Stimulated activated CD4-positive, alpha-beta T cell treated with anti-CD3 and anti-CD28 coated beads, Interleukin-2, amount 100 ng/mL, for 48 hours (primary cell): Measurements from ENCODE around the gene LARP4.
"Not testable (repeated sequence)": the region's sequence is repeated elsewhere in the genome, so short reads cannot be mapped to it uniquely, and the experiment has no call there.

Experiments
- DNase-seq, 2 donors: peaks; one replicate each; pipeline ENCODE4 v3.0.0-alpha.2; 2020

Gene LARP4

GRCh38 chr12:50401500-50402081 is 906 bp downstream of the LARP4 start:
- DNase-seq: no peak

- DNase-seq: no peak
Observed at GRCh38 chr12:50402264-50403000, 1.7 kb downstream of the LARP4 start.

GRCh38 chr12:50403001-50403440 is 2.3 kb downstream of the LARP4 start:
- no peak for DNase-seq

- no peak for DNase-seq
Observed at GRCh38 chr12:50404307-50404706, 3.6 kb downstream of the LARP4 start.

- DNase-seq: no peak
Observed at GRCh38 chr12:50411051-50411660, 10.5 kb downstream of the LARP4 start.

GRCh38 chr12:50415899-50416479 is 15.3 kb downstream of the LARP4 start:
- DNase-seq: no peak

- no peak for DNase-seq
Observed at GRCh38 chr12:50419112-50419909, 18.6 kb downstream of the LARP4 start.

- not testable (repeated sequence) for DNase-seq
Observed at GRCh38 chr12:50422855-50423254, 22.2 kb downstream of the LARP4 start.

- not testable (repeated sequence) for DNase-seq
Observed at GRCh38 chr12:50423342-50423741, 22.7 kb downstream of the LARP4 start.

- no peak for DNase-seq
Observed at GRCh38 chr12:50425589-50426258, 25.0 kb downstream of the LARP4 start.

- DNase-seq: not testable (repeated sequence)
Observed at GRCh38 chr12:50431656-50432055, 31.0 kb downstream of the LARP4 start.

- no peak for DNase-seq
Observed at GRCh38 chr12:50440288-50440687, 39.6 kb downstream of the LARP4 start.

- DNase-seq: no peak
Observed at GRCh38 chr12:50441763-50442162, 41.1 kb downstream of the LARP4 start.

- DNase-seq: no peak
Observed at GRCh38 chr12:50442178-50442908, 41.7 kb downstream of the LARP4 start.

GRCh38 chr12:50449671-50450070 is 49.0 kb downstream of the LARP4 start:
- not testable (repeated sequence) for DNase-seq

- no peak for DNase-seq
Observed at GRCh38 chr12:50452795-50453194, 52.1 kb downstream of the LARP4 start.

- DNase-seq: no peak
Observed at GRCh38 chr12:50453872-50454271, 53.2 kb downstream of the LARP4 start.

- no peak for DNase-seq
Observed at GRCh38 chr12:50458606-50459005, 57.9 kb downstream of the LARP4 start.

- no peak for DNase-seq
Observed at GRCh38 chr12:50467439-50467838, 66.8 kb downstream of the LARP4 start.

GRCh38 chr12:50477241-50477832 is 76.7 kb downstream of the LARP4 start:
- DNase-seq: no peak

- DNase-seq: no peak
Observed at GRCh38 chr12:50482571-50482970, 81.9 kb downstream of the LARP4 start.
